ENCODE measurements around the gene DNASE1L2.
"Not testable (repeated sequence)": the region's sequence is repeated elsewhere in the genome, so short reads cannot be mapped to it uniquely, and the experiment has no call there.

Gene DNASE1L2

DNA sequence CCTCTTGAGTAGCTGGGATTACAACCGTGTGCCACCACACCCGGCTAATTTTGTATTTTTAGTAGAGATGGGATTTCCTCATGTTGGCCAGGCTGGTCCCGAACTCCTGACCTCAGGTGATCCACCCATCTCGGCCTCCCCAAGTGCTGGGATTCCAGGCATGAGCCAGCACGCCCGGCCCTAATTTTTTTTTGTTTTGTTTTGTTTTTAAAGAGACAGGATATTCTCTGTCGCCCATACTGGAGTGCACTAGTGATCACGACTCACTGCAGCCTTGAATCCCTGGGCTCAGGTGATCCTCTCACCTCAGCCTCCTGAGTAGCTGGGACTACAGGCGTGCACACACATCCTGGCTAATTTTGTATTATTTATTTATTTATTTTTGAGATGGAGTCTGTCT lies 4.1 kb downstream of the DNASE1L2 start:
- DNase-seq (ENCODE audit: low read depth): not testable (repeated sequence)

GRCh38 chr16:2242598-2242997 lies 6.4 kb downstream of the DNASE1L2 start:
- DNase-seq (ENCODE audit: low read depth): no peak

- DNase-seq (ENCODE audit: low read depth): no peak
Measured at GRCh38 chr16:2243031-2243528, 6.8 kb downstream of the DNASE1L2 start.

GRCh38 chr16:2243781-2244180 lies 7.5 kb downstream of the DNASE1L2 start:
- DNase-seq (ENCODE audit: low read depth): no peak

- no peak for DNase-seq (ENCODE audit: low read depth)
Measured at GRCh38 chr16:2244301-2244700, 8.1 kb downstream of the DNASE1L2 start.

- DNase-seq (ENCODE audit: low read depth): no peak
Measured at GRCh38 chr16:2244926-2245795, 8.9 kb downstream of the DNASE1L2 start.

DNA sequence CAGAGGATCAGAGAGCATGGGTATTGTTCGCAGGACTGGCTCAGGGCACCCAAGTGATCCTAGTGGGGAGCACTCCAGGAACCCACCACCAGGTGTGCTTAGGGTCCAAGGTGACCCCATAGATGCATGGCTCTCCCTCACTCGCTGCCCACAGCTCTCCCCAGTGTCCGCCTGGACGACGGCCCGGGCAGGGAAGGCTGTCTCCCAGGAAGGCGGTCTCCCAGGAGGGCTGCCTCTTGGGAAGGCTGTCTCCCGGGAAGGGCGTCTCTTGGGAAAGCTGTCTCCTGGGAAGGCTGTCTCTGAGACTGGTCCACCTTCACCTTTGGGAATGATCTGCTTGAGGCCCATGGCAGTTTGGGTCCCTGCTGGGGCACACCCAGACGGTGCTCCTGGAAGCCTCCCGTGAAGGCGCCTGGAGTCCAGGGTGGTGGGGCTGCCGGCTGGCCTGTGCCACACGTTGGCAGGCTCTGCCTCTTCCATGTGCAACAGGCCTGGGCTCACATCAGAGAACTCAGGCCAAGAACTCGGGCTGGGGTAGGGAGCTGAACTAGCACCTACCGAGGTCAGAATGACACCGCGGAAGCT lies 10.1 kb downstream of the DNASE1L2 start:
- DNase-seq (ENCODE audit: low read depth): no peak

DNA sequence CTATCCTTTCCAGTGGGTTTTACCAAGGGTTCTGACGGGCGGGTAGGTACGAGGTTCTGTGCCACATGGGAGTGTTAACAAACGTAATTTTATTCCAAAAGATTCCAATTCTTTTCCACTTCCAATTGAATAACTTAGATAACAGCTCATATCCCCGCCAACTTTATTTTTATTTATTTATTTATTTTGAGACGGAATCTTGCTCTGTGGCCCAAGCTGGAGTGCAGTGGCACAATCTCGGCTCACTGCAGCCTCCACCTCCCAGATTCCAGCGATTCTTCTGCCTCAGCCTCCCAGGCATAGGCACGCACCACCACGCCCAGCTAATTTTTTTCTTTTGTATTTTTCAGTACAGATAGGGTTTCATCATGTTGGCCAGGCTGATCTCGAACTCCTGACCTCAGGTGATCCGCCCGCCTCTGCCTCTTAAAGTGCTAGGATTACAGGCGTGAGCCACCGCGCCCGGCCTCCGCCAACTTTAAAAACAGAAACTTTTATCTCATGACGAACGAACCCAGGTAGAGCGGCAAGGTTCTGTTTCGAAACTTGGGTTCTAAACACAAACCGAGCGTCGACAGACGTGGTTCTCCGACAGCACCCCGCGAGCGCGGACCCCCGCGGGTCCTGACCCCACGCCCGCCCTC lies 14.5 kb downstream of the DNASE1L2 start:
- peak; percentile 34 for DNase-seq (ENCODE audit: low read depth)

DNA sequence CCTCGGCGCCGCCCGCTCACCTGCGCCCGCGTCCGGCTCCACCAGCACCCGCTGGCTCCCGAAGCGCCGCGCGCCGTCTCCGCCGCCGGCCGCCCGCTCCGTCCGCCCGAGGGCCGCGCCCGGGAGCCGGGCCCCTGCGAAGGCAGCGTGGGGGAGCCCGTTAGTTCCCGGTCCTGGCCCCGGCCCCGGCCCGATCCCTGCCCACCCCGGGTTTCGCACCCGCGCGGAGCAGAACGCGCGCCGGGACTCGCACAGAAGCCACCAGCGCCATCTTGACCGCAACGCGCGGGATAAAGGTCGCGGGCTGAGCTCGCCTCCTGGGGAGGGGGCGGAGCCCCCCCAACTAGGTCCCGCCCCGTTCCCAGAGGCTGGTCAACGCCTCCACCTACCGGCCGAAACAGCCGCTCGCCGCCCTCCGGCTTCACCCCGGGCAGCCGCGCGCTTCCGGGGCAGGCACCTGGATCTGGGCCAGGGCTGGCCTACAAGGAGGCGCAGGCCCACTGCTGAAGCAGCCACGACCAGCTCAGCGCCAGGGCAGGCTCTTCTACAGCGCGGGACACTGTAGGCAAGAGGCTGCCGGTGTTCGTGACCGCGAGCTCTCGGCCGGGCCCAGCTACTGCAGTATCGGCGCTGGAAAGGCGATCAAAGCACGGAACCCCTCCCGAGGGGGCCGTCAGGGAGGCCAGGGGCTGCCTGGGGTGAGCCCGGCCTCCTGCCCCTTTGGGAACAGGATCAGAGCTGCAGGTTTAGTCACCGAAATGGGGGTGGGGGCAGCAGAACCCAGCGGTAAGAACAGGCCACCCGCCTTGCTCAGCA lies 15.3 kb downstream of the DNASE1L2 start, which contains the start of gene ECI1:
TSS of gene ECI1 (minus strand) at position 292 of the 816 bp plus-strand sequence. CDS start at position 271, 21 bp downstream.
- peak; percentile 87 for DNase-seq (ENCODE audit: low read depth)

DNA sequence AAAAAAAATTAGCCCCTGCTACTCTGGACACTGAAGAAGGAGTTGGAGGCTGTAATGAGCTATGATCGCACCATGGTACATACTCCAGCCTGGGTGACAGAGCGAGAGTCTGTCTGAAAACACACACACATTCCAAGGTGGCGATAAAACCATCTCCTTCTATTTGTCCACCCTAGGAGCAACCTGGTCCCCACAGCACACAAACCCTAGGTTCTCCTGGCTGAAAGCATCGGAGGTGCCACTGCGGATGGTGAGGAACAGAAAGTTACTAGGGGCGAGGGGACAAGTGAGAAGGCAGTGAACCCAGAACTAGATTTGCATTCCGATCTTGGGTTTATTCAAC lies 16.5 kb downstream of the DNASE1L2 start:
- DNase-seq (ENCODE audit: low read depth): no peak

- DNase-seq (ENCODE audit: low read depth): no peak
Measured at GRCh38 chr16:2253293-2253692, 17.0 kb downstream of the DNASE1L2 start.

DNA sequence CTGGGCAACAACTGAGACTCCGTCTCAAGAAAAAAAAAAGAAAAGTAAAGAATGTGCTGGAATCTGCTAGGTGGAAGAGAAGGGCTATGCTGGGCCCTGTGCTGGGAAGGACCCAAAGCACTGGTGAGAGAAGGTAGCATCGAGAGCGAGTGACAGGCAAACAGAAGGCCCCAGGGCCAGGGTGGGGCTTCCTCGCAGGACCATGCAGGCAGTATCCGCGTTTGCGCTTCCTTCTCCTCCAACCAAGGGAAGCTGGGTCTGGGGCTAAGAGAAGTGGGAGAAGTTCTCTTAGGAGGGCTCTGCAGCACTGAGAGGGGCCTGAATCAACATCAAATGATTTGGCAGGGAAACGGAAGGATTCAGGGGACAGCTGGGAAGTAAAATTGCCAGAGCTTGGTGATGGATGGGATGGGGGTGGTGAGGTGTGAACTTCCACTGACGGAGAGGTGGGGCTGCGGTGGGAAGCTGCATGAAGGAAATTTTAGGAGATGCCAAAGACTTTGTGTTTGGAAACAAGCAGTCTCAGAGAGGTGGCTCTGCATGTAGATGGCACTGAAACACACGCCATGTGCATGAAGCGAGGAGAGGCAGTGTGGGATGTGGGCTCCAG lies 20.4 kb downstream of the DNASE1L2 start:
- DNase-seq (ENCODE audit: low read depth): no peak

- no peak for DNase-seq (ENCODE audit: low read depth)
Measured at GRCh38 chr16:2257726-2258125, 21.5 kb downstream of the DNASE1L2 start.

GRCh38 chr16:2258530-2258929 lies 22.3 kb downstream of the DNASE1L2 start:
- DNase-seq (ENCODE audit: low read depth): not testable (repeated sequence)

DNA sequence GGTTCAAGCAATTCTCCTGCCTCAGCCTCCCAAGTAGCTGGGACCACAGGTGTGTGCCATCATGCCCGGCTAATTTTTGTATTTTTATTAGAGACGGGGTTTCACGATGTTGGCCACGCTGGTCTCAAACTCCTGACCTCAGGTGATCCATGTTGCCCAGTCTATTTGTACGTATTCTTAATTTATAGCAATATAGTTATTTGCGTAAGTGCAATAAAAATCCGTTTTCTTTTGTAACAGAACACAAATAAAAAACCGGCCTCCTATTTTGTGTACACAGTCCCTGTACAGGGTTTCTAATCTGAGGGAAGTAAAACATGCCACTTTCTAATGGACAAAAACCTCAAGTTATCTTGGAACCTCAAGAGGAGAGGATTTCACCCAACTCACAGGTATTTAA lies 24.0 kb downstream of the DNASE1L2 start:
- no peak for DNase-seq (ENCODE audit: low read depth)

GRCh38 chr16:2263026-2263425 lies 26.8 kb downstream of the DNASE1L2 start:
- not testable (repeated sequence) for DNase-seq (ENCODE audit: low read depth)

GRCh38 chr16:2266887-2267286 lies 30.6 kb downstream of the DNASE1L2 start:
- DNase-seq (ENCODE audit: low read depth): not testable (repeated sequence)

DNA sequence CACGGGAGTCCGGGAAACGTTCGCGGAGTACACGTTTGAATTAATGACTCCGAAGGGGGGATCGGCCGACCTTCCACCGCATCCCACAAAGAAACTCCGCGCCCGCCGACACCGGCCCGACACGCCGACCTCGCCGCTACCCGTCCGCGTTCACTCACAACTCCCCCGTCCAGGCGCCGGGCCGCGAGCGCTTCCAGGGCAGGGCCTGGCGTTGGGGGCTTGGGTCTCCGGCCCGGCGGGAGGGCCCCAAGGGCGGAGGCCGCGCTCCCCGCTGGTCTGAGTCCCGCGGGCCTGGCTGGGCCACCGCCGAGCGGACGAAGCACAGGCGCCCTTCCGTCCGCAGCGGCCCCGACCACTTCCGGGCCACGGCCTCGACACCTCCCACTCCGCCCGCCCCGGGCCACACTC lies 31.3 kb downstream of the DNASE1L2 start:
- DNase-seq (ENCODE audit: low read depth): not testable (repeated sequence)

- peak; percentile 97 for DNase-seq (ENCODE audit: low read depth)
Measured at GRCh38 chr16:2267913-2268666, 31.8 kb downstream of the DNASE1L2 start, which contains the start of gene RNPS1. Gene RNPS1 (minus strand): TSS chr16:2268126. CDS start chr16:2264643, 3,483 bp downstream.

DNA sequence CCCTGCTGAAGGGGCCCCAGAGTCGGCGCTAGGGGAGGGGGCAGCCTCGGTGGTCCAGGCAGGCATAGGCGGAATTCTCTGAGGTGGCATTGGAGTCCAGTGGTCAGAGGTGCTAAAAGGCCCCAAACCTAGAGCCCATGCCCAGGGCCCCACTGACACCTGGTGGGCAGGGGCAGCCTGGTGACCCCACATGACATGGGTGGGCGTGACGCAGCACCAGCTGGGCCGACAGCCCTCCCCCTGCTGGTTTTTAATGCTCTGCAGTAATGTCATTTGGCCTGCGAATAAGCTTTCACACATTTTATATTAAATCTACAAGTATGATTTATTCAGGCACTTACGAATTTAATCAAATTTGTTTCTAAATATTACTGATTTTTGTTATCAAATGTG lies 33.8 kb downstream of the DNASE1L2 start:
- DNase-seq (ENCODE audit: low read depth): no peak
